HG03066 (cell line): Measurements from ENCODE around the gene NDUFB2.
"Not testable (repeated sequence)": the region's sequence is repeated elsewhere in the genome, so short reads cannot be mapped to it uniquely, and the experiment has no call there.

Experiments
- ATAC-seq: cut with Tn5 transposase; IDR thresholded peaks from one replicate; pipeline ENCODE4 v1.9.1; 2021; ENCODE audit warnings: low read depth; ENCODE audit not compliant: unreplicated experiment

The NDUFB2 gene

DNA sequence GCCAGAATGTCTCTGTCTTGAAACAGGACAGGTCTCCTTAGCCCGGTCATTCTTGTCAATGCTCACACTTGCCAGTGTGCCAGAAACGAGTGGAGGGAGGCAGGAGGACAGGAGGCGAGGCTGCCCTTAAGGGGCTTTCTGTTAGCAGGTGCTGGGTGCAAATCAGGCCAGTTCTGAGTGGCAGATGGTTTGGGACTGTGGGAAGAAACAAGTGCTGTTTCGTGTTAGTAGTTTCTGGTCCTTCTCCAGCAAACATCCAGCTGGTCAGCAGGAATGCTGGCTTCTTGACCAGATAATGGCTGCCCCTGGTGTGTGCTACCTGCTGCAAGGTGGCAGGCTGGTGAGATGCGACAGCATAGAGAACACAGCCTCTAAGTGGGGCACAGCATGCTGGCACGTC lies 8.2 kb upstream of the NDUFB2 start:
- no peak for ATAC-seq

DNA sequence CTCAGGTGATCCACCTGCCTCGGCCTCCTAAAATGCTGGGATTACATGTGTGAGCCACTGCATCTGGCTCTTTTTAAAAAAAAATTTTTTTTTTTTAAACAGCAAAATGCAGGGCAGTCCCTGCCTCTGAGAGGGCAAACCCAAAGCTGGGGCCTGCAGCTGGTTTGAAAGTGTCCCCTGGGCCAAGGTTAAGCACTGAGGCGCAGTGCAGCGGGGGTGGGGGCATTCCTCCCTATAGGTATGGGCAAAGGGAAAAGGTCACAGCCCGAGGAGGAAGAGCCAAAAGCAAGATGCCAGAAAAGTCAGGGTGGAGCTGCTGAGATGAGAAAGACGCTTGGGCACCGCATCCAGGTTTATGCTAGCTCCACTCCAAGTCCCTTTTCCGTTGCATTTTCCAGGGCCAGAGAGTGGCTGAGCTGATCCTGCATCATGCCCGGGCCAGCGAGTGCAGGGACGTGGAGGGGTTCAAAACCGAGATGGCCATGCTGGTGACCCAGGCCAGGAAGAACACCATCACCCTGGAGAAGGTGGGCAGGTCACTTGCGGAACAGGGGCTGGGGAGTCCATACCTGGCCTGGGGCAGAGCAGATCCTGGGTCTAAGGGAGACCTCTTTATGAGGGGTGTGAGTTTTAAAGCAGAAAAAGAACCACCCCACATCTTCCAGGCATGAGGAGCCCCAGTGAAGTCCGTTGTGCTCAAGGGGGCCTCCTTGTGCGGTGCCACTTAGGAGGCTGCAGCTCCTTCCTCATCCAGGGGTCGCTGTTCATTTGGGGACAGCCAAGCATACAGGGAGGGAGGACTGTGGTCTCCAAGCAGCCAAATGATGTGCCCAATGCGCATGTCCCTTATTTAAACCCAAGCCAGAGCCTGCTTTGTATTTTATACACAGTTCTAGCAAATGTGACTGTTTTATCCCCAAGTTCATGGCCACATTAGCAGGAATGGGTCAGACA lies 7.0 kb upstream of the NDUFB2 start:
- no peak for ATAC-seq

DNA sequence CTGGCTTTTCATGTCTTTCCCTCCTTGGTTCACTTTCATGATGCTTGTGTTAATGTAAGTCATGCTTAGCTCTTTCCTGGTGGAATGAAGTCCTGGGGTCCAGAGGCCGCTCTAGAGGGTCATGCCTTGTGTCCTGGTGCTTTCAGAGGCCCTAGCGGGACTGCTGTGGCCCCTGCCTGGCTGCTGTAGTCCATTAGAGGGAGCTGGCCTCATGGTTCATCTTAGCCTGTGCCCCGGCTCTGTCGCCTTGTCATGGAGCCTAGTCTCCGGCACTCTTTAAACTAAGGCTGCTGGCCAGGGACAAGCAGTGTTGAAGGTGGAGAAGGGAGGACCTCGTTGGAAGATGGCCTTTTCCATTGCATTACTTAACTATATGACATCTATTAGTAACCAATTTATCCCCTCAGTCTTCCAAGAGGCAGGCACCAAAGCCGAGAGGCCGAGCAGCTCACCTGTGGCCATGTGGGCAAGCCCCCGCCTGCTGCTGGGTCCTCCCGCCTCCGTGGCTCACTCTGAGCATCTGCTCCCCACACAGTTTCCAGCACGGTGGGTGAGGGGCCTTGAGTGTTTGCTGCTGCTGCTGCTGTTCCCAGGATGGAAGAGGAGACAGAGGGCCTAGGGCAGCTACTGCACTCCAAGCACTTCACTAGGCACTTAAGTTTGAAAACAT lies 5.0 kb upstream of the NDUFB2 start:
- no peak for ATAC-seq

DNA sequence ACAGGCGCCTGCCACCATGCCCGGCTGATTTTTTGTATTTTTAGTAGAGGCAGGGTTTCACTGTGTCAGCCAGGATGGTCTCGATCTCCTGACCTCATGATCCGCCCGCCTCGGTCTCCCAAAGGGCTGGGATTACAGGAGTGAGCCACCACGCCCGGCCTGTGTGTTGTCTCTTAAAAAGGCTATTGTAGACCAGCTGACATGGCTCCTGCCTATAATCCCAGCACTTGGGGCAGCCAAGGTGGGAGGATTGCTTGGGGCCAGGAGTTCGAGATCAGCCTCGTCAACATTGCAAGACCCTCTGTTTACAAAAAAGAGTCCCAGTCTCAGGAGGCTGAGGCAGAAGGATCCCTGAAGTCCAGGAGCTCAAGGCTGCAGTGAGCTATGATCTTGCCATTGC lies 2.7 kb upstream of the NDUFB2 start:
- ATAC-seq, result not testable (repeated sequence)

DNA sequence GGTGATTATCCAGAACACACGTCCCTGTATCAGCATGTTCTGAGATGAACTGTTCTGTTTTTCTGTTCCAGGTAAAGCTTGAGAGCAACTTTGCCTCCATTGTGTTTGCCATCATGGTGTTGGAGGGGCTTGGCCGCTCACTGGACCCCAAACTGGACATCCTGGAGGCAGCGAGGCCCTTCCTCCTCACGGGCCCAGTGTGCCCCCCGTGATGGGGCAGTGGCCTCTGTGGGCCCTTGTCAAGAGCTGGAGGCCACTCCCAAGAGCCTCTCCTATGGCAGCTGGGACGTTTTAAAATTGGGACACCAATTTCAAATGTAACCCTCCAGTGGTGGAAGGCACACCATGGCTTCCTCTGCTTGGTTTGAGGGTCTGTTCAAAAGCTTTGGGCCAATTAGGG lies 1.9 kb upstream of the NDUFB2 start:
- ATAC-seq, result no peak

DNA sequence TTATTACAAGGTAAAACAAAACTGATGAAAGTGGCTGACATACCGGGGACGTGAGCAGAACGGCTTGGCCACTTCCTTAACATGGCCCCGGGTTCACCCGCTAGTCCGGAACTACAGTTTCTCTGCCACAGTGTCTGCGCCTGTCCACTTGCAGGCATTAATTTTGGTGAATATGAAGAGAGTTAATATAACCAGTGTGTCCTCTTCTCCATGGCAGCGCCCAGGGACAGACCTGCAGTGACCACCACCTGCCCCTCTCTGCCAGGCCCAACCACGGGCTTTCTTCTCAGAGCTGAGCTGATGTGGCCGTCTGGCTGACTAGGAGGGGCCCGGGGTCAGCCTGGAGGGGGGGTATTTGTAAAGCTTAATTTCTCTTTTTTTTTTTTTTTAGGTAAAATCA lies 1.1 kb upstream of the NDUFB2 start:
- ATAC-seq, result no peak

DNA sequence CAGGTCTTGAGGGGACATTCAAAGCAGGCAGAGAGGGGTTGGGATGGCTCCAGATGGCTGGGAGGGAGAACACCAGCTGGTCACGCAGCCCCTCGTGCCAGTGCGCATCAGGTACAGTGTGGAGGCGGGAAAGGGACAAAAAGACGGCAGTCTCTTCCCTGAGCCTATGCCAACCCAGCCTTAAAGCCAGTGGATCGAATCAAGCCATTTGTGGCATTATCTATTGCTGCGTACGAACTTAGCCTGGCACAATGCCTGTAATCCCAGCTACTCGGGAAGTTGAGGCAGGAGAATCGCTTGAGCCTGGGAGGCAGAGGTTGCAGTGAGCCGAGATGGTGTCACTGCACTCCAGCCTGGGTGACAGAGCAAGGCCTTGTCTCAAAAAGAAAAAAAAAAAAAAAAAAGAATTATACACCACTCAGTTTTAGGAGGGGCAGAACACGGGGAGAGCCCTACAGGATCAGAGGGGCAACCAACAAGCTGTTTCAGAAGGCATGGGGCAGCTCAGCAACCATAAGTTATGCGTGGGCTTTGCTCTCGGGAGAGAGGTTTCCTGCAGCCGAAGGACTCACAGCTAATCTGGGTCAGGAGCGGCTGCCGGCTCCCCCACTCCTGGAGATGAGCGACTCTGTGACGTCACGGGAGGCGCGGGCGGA lies 356 bp upstream of the NDUFB2 start:
- no peak for ATAC-seq

DNA sequence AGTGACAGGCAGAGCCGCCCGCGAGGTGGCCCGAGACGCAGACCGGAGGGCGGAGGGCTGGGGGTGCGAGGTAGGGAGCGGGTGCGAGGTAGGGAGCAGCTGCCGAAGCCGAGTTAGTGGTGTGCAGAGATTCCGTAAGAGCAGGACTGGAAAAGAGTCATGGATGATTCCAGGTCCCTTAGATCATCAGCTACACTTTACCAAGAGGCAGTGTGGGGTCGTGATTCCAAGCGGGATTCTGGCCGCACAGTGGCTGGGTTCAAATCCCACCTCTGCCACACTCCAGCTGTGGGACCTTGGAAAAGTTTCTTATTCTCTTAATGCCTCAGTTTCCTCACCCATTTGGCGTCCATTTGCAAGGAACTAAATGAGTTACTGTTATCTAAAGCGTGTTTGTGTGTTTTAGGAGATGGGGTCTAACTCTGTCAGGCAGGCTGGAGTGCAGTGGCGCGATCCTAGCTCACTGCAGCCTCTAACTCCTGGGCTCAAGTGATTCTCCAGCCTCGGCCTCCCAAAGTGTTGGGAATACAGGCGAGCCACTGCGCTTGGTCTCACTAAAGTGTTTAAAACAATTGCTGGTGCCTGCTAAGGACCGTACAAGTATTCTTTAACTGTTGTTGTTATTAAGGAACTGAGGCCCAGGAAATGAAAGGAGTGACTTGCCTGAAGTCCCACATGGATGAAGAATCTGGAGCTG lies 1.1 kb downstream of the NDUFB2 start:
- ATAC-seq, result no peak

DNA sequence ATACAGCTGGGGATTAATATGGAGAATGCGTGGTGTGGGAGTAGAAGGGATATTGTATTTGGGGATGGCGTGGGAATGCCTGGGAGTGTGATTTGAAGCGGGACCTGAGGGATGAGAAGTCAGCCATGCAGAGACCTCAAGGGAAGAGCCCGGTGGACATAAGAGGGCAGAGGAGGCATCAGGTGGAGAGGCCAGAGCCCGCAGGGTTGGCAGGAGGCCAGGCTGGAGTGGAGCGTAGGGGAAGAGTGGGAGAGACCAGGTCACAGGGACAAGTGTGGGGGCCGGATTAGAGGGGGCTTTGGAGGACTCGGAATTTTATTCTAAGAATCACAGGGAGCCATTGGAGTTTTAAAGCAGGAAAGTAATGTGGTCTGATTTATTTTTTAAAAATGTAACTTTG lies 2.0 kb downstream of the NDUFB2 start:
- no peak for ATAC-seq

DNA sequence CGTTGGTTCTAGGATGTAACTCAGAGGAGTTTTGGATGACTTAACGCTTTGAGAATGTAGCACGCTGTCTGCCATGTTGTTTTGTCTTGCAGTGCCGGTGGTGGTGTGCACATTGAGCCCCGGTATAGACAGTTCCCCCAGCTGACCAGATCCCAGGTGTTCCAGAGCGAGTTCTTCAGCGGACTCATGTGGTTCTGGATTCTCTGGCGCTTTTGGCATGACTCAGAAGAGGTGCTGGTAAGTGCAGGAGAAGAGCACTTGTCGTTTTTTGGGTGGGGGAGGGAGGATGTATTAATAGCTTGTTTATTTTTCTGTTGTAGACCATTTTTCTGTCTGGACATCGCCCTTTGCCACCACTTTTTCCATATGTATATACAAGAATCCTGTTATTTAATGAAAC lies 6.3 kb downstream of the NDUFB2 start:
- ATAC-seq, result no peak

DNA sequence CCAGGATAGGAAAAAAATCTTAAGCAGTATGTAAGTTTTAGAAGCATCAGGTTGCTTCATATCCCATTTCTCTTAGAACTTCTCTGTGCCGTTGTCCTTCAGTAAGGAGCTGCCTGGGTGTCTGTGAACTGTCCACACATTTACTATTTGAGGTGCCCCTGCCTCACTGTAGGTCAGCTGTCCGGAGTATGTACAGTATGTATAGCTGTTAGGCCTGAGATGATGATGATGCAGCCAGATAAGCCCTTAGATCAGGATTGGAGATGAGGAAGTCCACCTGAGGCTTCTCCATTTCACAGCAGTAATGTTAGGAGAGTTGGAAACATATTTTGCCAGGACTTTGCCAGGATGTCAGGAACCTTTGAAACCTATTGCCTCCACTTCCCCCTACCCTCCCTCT lies 7.7 kb downstream of the NDUFB2 start:
- ATAC-seq, result no peak

DNA sequence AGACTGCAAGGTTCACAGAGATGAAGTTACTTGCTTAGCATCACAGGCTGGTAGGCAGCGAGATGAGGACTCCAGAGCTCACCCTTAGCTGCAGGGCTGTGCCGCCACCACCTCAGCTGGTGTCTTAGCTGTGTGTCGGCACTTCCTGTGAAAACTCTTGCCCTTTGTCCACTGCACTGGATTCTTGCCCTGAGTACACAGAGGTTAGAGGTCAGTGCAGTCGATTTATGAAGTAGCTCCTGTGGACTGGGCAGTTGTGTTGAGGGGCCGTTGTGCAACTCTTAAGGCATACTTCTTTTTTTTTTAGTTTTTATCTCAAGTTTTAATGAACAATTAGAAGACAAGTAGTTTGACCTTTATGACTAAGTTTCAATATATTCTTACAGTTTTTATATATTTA lies 10.6 kb downstream of the NDUFB2 start:
- ATAC-seq, result no peak

DNA sequence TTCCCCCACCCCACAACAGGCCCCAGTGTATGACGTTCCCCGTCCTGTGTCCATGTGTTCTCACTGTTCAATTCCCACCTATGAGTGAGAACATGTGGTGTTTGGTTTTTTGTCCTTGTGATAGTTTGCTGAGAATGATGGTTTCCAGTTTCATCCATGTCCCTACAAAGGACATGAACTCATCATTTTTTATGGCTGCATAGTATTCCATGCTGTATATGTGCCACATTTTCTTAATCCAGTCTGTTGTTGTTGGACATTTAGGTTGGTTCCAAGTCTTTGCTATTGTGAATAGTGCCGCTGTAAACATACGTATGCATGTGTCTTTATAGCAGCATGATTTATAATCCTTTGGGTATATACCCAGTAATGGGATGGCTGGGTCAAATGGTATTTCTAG lies 12.3 kb downstream of the NDUFB2 start:
- not testable (repeated sequence) for ATAC-seq

DNA sequence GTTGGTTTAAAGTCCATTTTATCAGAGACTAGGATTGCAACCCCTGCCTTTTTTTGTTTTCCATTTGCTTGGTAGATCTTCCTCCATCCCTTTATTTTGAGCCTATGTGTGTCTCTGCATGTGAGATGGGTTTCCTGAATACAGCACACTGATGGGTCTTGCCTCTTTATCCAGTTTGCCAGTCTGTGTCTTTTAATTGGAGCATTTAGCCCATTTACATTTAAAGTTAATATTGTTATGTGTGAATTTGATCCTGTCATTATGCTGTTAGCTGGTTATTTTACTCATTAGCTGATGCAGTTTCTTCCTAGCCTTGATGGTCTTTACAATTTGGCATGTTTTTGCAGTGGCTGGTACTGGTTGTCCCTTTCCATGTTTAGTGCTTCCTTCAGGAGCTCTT lies 15.9 kb downstream of the NDUFB2 start:
- ATAC-seq, result not testable (repeated sequence)

DNA sequence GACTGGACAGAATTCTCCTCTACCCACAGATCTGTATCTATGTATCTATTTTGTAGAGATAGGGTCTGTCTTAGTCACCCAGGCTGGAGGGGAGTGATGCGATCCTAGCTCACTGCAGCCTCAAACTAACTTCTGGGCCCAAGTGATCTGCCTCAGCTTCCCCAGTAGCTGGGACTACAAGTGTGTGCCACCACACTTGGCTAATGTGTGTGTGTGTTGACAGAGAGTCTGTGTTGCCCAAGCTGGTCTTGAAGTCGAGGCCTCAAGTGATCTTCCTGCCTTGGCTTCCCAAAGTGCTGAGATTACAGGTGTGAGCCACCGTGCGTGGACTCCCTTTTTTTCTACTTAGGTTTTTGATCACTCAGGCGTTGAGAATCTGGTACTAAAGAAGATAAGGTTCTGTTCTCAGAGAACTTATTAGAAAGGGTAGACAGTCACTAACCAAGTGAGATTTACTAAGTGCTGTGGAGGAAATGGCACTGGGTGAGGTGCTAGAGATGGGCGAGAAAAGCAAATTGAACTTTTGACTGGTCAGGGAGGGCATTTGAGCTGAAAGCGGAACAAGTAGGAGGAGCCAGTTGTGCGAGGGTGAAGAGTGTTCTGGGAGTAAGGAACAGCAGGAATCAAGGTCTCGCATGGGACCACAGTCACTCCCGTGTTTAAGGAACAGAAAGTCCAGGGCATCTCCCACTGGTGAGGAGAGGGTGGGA lies 18.0 kb downstream of the NDUFB2 start:
- ATAC-seq, result no peak

DNA sequence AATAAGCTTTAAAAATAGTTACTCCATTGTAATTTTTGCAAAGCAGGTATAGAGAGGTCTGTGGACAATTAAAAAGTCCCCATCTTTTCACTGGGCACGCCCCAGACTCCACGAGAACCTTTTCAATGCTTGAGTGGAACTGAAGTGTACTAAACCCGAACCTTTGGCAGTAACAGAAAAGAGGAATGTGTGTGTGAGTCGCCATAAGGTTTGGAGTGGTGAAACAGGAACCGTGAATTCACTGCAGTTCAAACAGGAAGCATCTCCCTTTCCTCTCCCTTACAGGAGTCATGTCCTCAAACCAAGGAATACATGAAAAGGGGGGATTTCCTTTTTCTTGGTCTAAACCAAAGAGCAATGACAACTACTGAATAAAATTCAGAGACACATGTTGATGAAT lies 23.2 kb downstream of the NDUFB2 start:
- ATAC-seq, result no peak

DNA sequence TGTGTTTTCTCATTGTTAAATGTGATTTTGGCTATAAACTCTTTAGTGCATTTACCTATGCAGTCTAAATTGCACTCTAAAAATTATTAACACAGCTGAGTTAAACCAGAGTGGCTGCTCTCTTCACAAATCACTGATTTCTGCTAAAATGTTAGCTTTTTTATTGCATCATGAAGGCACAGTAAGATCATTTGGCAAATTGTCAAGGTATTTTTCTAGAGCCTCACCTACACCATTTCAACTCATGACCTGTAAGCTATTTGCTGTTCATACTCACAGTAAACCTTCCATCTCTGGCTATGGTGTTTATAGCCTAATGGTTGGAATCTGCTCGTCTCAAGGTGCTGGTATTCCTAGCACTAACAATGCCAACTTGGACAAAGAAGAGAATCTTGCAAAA lies 25.7 kb downstream of the NDUFB2 start:
- ATAC-seq, result no peak

DNA sequence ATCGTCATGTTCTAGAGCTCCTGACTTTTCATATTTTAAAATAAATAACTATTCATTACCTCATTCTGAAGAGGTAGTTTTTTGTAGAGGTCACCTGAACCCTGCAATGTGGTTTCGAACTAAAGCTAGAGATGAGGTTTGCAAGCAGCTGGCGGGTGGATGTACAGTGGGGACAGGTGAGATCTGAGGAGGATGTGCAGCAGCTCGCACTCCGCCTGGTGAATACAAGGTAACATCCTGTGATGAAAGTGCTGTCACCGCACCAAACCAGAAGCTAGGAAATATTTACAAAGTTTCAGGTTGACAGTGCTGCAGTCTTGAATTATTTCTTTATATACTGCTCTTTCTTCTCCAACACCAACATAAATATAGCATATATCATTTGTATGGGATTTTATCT lies 26.5 kb downstream of the NDUFB2 start:
- no peak for ATAC-seq

DNA sequence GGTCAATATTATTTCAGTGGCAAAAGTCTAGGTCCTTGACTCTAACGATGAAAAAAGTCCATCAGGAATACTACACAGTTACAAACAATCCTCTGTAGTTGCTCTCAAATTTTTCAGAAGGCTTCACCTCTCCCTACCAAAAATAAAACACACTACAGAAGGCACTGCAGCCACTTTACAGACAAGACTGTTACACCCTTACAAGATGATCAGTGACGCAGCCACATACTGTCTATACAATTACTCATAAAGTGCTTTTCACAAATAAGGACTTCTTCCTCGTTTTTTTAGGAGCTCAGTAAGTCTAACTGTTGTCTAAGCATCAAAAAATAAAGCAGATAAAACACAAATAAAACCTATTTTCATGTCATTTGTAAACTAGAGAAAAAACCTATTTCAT lies 27.1 kb downstream of the NDUFB2 start:
- no peak for ATAC-seq

DNA sequence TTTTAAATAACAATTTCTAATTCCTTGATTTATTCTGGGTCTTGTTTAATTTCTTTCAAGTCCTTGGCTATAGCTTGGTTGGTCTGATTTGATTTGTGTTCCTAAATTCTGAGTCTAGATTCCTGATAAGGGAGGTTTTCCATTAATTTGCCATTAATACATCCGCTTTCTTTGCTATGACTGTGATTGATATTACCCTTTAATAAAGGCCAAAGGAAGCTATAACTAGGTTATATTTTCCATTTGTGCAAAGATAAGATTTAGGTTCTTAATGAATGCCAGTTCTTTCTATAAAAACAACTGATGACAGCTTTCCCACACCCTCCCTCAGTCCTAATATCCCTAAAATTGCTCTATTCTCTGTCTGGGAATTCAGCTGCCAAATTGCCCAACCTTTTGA lies 28.2 kb downstream of the NDUFB2 start:
- no peak for ATAC-seq
